GM21825 (cell line): Measurements from ENCODE around the gene RNLS.
A peak's percentile ranks its signal among the peaks of the same experiment; 100 is the strongest.

Experiments used
- ATAC-seq: cut with Tn5 transposase; IDR thresholded peaks from one replicate; pipeline ENCODE4 v1.9.1; 2021; ENCODE audit warnings: mild to moderate bottlenecking, moderate library complexity; ENCODE audit not compliant: unreplicated experiment

RNLS gene

GRCh38 chr10:88582806-88583583 lies at the start of gene RNLS:
TSS of gene RNLS (minus strand) at chr10:88583318.
- peak; percentile 81 for ATAC-seq

GRCh38 chr10:88624840-88625239 lies 41.7 kb upstream of the RNLS start:
- no peak for ATAC-seq

- ATAC-seq: no peak
Measured at GRCh38 chr10:88623835-88624234, 40.7 kb upstream of the RNLS start.

GRCh38 chr10:88620441-88620840 lies 37.3 kb upstream of the RNLS start:
- no peak for ATAC-seq

DNA sequence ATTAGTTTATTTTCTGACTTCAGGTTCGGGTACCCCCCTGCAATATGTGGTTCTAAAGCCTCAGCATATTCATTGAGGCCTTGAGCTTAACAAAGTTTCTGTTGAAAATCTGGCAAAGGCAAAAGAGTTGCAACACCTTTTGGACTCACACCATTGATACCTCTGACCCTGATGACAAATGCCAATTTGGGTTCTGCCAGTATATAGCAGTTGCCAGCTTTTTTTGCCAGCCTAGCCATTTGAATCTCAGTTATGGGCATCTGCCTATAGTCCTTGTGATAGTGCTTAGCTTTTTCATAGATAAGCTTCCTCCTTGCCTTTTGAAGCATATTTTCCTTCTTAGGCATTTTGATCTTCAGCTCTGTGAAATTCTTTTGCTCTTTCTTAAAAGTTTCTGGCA lies 35.4 kb upstream of the RNLS start:
- no peak for ATAC-seq

DNA sequence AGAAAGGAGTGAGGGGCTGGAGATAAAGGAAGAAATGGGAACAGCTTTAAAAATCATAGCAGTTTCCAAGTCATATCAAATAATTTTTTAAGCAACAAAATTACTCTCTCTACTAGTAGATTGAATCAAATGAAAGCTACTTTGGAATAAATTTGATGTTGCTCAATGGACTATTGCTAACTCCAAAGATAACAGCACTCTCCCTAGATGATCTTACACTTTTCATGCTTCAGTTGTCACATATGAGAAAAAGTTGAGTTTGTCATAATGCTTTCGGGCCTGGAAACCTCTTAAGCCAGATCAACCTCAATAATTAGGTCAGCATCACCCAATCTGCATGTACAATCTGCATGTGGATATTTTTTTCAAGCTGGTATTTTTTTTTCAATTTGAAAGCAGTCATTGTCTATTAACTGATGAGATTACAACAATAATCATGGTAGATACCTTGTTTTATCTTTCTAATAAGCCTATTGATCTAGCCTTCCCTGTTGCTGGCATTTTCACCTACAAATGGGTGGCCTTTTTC lies 34.7 kb upstream of the RNLS start:
- ATAC-seq: no peak

- ATAC-seq: no peak
Measured at GRCh38 chr10:88616250-88616977, 33.3 kb upstream of the RNLS start.

DNA sequence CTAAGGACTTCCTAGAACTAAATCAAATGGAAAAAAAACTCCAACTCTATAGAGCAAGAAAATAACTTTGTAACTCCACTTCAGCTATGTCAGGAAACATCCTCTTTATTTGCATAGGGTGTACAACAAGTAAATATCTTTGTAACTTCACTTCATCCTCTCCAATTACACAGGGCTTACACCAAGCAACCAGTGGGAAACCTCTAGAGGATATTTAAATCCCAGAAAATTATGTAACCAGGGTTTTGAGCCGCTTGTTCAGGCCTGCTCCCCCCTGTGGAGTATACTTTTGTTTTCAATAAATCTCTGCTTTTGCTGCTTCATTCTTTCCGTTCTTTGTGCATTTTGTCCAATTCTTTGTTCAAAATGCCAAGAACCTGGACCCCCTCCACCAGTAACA lies 25.7 kb upstream of the RNLS start:
- ATAC-seq: no peak

- ATAC-seq: no peak
Measured at GRCh38 chr10:88608052-88608732, 25.1 kb upstream of the RNLS start.

DNA sequence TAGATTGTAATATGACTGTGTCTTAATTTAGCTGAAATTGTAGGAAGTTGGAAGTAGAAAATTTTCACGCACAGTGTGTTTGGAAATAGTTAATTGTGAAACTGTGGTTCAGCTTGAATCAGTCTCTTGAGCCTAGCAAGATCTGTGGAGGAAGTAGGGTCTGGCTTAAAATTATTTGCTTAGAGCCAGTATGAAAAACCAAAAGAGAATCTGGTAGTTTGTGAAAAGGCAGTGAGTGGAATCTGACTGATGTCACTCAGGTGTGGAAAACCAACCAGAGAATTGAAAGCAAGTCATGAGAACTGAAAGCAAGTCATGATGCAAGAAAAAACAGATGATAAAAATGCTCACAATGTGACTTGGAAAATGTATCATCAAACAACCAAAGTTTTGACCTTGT lies 14.9 kb upstream of the RNLS start:
- ATAC-seq: peak; percentile 82

DNA sequence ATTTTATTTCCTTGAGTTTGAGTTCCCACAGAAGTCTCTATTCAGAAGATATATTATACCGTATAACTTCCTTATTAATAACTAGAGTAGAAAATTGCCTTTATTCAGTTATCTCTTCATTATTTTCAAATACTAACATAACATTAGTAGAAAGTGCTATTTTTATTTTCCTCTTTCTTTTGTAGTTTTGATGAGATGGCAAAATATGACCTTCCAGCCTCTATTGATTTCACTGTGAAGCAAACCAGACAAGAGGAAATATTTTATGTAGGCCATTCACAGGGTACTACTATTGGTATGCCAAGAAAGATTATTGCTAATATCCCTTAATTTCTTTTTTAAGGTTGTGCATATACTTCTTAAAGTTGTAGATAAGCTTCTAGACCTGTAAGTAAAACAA lies 11.4 kb upstream of the RNLS start:
- ATAC-seq: no peak

DNA sequence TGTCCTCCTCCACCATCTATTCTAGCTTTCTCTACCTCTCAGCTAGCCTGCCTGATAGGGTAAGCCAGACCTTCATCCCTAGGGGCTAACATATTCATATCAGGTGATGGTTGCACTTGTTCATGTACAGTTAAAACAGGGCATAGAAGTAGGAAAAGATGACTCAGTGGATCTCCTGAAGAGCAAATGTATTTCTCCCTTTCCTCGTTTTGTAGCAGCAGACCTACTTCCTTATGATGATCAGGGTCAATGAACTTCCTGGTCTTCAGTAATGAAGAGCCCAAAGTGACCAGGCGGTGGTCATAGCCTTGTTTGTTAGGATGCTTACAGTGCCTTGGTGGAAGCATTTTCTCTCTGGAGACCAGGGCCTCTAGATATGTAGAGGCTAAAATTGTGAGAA lies 9.8 kb upstream of the RNLS start:
- ATAC-seq: no peak

- no peak for ATAC-seq
Measured at GRCh38 chr10:88592381-88592780, 9.3 kb upstream of the RNLS start.

GRCh38 chr10:88586462-88586861 lies 3.3 kb upstream of the RNLS start, which contains the start of gene LIPJ:
TSS of gene LIPJ (plus strand) at chr10:88586762. CDS start at chr10:88590688, 3,926 bp downstream.
- no peak for ATAC-seq

DNA sequence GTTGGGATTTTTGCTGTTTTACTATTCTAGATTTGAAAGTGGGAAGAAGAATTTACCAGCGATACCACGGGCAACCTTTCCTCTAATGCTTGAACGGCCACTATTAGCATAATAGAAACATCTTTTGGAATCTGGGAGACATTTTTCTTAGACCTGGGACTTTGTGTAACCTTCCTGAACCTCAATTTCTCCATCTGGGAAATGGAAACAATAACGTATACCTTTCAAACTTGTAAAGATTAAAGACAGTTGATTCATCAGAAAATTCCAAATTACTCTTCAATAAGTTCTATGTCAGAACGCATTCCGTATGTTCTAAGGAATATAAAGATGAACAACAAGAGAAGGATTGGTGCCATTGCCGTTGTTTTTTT lies 453 bp upstream of the RNLS start:
- no peak for ATAC-seq

- ATAC-seq: no peak
Measured at GRCh38 chr10:88582411-88582805, 710 bp downstream of the RNLS start.

GRCh38 chr10:88565072-88565471 lies 18.0 kb downstream of the RNLS start:
- peak; percentile 70 for ATAC-seq

GRCh38 chr10:88562152-88562551 lies 21.0 kb downstream of the RNLS start:
- no peak for ATAC-seq

- ATAC-seq: no peak
Measured at GRCh38 chr10:88557658-88558057, 25.5 kb downstream of the RNLS start.

GRCh38 chr10:88557256-88557655 lies 25.9 kb downstream of the RNLS start:
- no peak for ATAC-seq

DNA sequence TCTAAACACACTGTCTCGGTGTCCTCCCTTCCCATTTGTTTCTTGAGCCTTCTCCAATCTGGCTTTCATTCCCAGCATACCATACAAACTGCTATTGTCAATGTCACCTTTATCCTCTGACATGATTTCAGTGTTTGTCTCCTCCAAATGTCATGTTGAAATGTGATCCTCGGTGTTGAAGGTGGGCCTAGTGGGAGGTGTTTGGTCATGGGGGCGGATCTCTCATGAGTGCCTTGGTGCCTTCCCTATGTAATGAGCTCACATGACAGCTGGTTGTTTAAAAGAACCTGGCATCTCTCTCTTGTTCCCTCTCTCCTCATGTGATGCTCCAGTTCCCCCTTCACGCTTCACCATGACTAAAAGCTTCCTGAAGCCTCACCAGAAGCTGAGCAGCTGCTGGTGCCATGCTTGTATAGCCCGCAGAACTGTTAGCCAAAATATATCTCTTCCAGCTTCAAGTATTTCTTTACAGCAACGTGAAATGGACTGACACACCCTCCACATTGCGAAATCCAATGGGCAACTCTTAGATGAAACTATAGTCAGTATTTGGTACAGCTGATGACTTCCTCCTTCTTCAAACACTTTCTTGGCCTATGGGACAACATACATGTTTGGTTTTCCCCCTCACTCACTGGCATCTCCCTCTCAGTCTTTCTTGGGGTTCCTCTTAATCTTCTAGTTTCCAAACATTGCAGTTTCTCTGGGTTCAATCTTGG lies 27.8 kb downstream of the RNLS start:
- no peak for ATAC-seq
